ENCODE data around the gene DBNL.

DBNL gene

DNA sequence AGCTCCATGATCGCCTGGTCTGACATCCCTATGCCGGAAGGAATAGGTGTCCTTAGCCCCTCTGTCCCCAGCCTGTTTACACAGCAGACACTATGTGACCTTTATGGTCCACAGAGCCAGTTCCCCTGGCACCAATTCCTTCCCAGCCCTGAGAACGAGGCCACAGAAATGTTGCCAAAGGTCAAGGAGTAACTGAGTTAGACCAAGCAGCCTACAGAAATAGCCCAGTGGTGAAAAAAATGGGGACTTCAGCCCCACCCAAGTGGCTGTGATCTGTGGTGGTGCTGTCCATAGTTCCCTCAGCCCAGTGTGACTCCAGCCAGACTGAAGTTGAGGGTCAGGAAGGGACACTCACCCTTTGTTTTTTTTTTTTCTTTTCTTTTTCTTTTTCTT is 18.4 kb downstream of the DBNL start:
- DNase-seq = no peak

- DNase-seq = no peak
These were observed 19.0 kb downstream of the DBNL start for GRCh38 chr7:44063547-44063893.

GRCh38 chr7:44063894-44064651 is 19.6 kb downstream of the DBNL start:
- DNase-seq = no peak

GRCh38 chr7:44064791-44065430 is 20.4 kb downstream of the DBNL start:
- DNase-seq = no peak

- DNase-seq = no peak
These were observed 21.1 kb downstream of the DBNL start, which contains the start of gene PGAM2 for GRCh38 chr7:44065431-44066110. PGAM2 (minus strand) TSS chr7:44065567; CDS start chr7:44065529, 38 bp downstream.

DNA sequence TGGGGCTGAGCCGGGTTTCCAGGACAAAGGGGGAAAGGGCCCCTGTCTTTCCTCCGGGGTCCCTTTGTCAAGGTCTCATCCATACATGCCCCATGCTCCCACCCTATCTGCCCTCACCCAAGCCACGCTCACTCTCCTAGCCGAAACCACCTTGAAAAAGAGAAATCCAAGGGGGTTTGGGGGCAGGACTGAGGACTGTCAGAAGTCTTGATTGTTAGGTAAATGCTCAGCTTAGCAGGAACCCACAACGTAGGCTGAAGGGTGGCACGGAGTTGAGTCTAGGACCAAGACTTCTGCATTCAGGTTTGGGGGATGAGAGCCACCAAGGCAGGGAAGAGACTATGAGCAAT is 21.6 kb downstream of the DBNL start:
- no peak for DNase-seq

- DNase-seq = no peak
These were observed 22.1 kb downstream of the DBNL start for GRCh38 chr7:44066494-44067063.

GRCh38 chr7:44067064-44067951 is 22.8 kb downstream of the DBNL start:
- no peak for DNase-seq

- DNase-seq = no peak
These were observed 23.6 kb downstream of the DBNL start for GRCh38 chr7:44068054-44068453.

- DNase-seq = no peak
These were observed 27.3 kb downstream of the DBNL start for GRCh38 chr7:44071726-44072363.

DNA sequence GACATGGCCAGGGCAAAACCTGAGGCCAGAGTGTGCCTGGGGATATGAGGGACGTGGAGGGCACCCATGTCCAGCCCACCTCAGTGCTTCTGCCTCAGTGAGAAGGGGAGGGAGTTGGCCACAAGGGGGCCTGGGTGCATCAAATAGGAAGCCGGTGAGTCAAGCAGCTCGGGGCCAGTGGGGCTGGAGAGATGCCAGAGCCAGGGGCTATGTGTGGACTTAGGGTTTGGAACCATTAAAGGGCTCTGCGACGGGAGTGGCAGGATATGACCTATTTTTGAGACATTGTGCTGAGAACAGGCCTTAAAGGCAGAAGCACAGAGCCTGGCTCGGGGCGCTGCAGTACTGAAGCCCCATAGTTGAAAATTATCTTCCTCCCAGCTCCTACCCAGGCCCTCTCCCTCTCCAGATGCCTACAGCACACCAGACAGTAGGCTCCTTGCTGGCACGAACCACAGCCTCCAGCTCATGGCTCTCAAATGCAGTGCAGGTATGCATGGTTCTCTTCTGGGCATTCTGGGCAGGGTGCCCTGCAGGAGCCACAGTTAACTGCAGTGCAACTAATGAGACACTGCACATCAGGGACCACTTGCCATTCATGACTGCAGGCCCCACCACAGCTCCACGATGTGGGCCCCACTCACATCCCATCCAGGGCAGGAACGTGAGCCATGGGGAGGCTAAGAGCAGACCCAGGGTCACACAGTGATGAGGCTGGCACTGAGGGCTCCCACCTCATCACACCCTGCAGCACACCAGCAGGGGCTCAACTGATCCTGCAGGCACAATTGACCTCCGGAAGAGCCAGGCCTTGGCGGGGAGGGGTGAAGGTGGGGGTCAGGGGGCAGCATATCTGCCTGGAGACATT is 28.1 kb downstream of the DBNL start:
- DNase-seq = peak; percentile 68

GRCh38 chr7:44073664-44074348 is 29.3 kb downstream of the DBNL start:
- peak; percentile 92 for DNase-seq

- no peak for DNase-seq
These were observed 29.8 kb downstream of the DBNL start for GRCh38 chr7:44074349-44074695.

DNA sequence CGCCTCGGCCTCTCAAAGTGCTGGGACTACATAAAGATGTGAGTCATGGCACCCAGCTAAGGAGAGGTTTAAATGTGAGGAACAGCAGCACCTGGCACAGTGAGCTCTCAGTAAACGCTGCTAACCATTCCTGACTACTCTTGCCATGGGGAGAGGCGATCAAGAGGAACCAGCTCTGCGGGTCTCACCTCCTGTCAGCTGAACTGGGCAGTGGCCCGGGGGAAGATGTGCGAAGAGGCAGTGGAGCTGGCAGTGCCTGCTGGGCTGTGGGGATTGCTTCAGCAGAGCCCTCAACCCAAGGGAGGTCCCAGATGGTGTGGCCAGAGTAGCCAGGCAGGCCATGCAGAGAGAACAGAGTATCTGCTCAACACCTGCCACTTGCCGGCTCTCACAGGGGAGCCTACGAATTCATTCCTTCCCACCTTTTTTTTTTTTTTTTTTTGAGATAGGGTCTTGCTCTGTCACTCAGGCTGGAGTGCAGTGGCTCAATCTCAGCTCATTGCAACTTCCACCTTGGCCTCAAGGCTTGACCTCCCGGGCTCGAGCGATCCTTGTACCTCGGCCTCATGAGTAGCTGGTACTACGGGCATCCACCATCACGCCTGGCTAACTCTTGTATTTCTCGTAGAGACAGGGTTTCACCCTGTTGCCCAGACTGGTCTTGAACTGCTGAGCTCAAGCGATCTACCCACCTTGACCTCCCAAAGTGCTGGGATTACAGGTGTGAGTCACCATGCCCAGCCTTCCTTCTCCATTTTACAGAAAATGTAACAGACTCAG is 31.0 kb downstream of the DBNL start:
- no peak for DNase-seq

DNA sequence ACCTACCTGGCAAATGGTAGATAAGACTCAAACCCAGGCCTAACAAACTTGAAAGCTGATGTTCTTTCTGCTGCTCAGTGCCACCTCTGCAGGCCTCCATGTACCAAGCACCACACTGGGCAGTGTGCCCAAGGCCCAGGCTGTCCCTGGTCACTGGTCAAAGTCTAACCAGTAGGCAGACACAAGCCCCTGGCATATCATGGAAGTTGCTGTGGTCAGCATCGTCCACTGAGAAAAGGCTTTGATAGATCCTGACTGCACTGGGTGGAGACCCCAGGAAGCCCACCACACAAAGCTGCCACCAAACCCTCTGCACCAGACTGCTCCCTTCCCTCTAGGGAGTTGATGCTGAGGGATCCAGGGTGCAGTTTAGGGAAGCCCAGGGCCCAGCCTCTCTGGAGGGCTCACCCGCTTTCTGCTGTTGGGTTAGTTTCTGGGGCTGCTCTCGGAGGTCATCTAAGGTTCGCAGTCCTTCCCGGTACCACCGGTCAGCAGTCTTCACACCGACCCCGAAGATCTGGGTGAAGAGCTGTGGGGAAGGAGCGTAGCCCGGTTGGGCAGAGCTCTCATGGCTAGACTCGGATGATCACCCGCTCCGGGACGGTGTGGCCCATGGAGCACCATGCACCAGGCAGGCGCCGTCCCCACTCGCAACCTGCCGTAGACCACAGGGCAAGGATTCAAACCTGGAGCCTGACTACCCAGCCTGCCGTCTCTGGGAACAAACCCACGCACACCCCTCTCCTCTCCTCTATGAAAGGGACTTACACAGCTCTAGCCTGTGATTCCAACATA is 31.8 kb downstream of the DBNL start:
- DNase-seq = no peak

- DNase-seq = no peak
These were observed 32.6 kb downstream of the DBNL start for GRCh38 chr7:44077061-44077460.

DNA sequence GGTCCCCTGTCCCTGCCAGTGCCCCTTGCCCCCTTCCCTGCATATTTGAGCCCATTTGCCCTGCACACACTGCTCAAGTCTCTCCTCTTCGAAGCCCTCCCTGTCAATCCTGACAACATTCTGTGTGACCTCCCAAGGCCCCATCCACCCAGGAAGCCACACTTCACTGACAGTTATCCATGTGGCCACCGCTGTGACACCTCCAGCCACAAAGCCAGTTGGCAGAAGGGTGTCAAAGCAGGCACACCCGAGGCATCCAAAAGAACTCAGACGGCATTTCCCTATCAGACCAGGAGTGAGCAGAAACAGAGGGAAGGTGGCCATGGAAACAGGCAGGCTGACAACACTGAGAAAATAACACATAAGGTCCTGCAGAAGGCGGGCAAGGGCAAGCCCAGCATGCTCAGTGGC is 33.2 kb downstream of the DBNL start:
- no peak for DNase-seq

DNA sequence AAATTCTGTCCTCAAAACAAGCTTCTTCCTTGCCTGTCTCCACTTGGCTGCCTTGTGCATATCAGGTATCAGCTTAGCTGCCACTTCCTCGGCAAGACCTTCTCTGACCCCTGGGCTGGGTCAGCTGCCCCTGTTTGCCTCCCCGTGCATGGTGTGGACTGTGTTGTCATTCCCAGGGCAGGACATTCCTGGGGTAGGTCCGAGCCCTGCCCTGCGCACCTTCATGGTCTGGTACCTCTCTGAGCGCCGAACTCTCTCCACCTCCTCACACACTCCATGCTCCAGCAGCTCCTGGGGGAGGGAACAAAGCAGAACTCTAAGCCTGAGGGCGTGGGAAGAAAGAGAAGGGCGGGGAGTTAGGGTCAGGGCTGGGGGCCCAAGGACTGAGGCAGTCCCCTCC is 34.0 kb downstream of the DBNL start:
- DNase-seq = no peak
